Activated naive CD8-positive, alpha-beta T cell (primary cell): ENCODE results near the gene ZMAT5.
"Not testable (repeated sequence)": the region's sequence is repeated elsewhere in the genome, so short reads cannot be mapped to it uniquely, and the experiment has no call there.

Experiments
- H3K27ac Mint-ChIP-seq: one replicate; pipeline ENCODE4 v1.8.0; 2021; ENCODE audit warnings: mixed read lengths
- H3K27me3 Mint-ChIP-seq: one replicate; pipeline ENCODE4 v1.8.0; 2021; ENCODE audit warnings: mixed read lengths
- H3K36me3 Mint-ChIP-seq: one replicate; pipeline ENCODE4 v1.8.0; 2021; ENCODE audit warnings: mixed read lengths
- H3K4me1 Mint-ChIP-seq: one replicate; pipeline ENCODE4 v1.8.0; 2021; ENCODE audit warnings: low read depth, mixed read lengths
- H3K4me3 Mint-ChIP-seq: one replicate; pipeline ENCODE4 v1.8.0; 2021; ENCODE audit warnings: mild to moderate bottlenecking, mixed read lengths
- H3K9me3 Mint-ChIP-seq: one replicate; pipeline ENCODE4 v1.8.0; 2021; ENCODE audit warnings: low read depth, mixed read lengths

The ZMAT5 gene

GRCh38 chr22:29772170-29772641, 5.4 kb upstream of the ZMAT5 start:
- H3K4me3 Mint-ChIP-seq = no peak overlapping the region
- peaks cover 21% of the 10 kb centered on the region for H3K4me1 Mint-ChIP-seq
- no peaks in the 10 kb centered on the region for H3K27me3 Mint-ChIP-seq
- H3K36me3 Mint-ChIP-seq = peaks cover 4% of the 10 kb centered on the region
- H3K27ac Mint-ChIP-seq = no peak overlapping the region
- H3K9me3 Mint-ChIP-seq = no peaks in the 10 kb centered on the region

DNA sequence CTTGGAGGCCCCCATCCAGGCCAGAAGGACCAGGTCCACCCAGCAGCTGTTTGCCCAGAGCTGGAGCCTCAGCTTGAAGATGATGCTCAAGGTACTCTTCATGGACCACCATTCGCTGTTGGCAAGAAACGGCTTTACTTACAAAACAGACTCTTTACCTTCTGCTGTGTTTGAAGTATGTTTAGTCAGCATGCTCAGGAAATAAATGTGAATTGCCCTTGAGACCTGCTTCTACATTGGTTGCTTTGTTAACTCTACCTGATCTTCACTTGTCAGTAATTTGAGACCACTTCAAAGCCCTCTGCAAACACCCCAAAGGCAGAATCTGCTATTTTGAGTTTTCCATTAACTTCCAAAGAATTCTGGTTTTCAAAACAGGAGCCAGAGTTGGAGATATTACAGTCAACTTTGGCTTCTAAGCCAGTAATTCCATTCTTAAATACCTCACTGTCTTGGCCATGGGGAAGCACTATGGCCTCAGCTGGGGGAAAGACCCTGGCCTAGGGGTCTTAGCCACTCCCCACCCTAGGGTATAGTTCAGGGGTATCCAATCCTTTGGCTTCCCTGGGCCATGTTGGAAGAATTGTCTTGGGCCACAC, 3.0 kb upstream of the ZMAT5 start:
- Mint-ChIP-seq H3K36me3 (peaks cover 4% of the 10 kb centered on the region), H3K9me3 (no peaks in the 10 kb centered on the region), H3K4me3 (peak overlapping the region; percentile 100), H3K27me3 (no peaks in the 10 kb centered on the region), H3K4me1 (peaks cover 36% of the 10 kb centered on the region), H3K27ac (no peak overlapping the region)

DNA sequence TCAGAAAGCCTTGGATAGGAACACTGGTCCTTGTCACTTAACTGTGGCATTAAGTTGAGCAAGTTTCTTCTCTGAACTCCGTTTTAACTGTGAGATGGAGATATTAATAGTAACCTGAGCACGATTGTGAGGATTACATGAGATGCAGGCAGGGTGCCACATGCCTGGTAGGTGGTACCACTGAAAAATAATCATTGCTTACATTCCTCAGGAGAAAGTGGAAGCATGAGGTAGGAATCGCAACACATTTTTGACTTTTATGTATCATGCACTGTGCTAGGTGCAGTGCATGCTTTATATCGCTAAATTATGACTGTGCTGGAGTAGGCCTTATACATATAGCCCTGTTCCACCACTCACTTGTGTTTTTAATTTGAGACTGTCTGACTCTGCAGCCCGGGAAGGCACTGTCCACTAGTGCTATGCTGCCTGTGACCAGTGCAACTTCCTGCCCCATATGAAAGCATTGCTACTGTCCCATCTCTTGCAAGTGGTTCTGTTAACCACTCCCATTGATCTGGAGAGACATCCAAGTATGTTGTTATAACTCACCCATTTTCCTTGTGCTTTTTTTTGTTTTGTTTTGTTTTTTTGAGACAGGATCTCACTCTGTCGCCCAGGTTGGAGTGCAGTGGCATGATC, 1.4 kb upstream of the ZMAT5 start:
- H3K4me1 Mint-ChIP-seq = peaks cover 36% of the 10 kb centered on the region
- peak overlapping the region; percentile 99 for H3K27ac Mint-ChIP-seq
- H3K27me3 Mint-ChIP-seq = no peaks in the 10 kb centered on the region
- no peaks in the 10 kb centered on the region for H3K9me3 Mint-ChIP-seq
- H3K4me3 Mint-ChIP-seq = peak overlapping the region; percentile 100
- H3K36me3 Mint-ChIP-seq = peaks cover 4% of the 10 kb centered on the region

DNA sequence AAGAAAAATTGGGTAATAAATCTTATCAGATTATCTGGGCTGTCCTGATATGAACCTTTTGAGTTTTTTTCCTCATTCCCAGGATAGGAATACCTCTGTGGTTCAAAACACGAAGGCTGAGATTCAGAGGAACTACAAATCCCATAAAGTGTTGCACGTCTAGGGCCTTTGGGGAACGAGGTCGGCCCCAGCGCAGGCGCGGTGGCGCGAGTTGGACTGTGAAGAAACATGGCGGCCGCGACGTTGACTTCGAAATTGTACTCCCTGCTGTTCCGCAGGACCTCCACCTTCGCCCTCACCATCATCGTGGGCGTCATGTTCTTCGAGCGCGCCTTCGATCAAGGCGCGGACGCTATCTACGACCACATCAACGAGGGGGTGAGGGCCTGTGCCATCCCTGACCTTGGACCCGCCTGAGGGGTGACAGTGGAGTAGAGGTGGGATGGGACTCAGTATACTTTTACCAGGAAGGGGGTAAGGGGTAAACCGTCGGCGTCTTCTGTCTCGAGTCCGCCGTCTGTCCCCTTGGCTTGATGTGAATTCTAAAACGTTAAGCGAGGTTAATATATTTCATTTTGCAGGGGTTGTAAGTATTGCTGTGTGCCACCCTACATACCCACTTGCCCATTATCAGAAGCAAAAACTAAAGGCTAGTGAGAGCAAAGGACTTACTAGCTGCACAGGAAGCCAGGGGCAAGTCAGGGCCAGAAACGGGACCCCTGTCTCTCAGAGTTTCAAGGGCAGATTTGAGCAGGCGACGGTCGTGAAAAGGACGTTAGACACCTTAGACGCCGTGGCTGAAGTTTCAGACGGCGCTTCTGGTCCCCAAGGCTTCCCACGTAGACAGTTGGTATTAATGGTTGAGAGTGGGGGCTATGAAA, 604 bp upstream of the ZMAT5 start, which contains the start of gene UQCR10:
Gene UQCR10, plus strand, starts transcription at position 199 of the 881 bp plus-strand sequence. Its CDS starts 30 bp downstream, at position 229.
- no peaks in the 10 kb centered on the region for H3K9me3 Mint-ChIP-seq
- peaks cover 4% of the 10 kb centered on the region for H3K36me3 Mint-ChIP-seq
- H3K4me3 Mint-ChIP-seq = peak within 1 kb of the TSS; percentile 100
- H3K4me1 Mint-ChIP-seq = peaks cover 36% of the 10 kb centered on the region
- peak within 1 kb of the TSS; percentile 99 for H3K27ac Mint-ChIP-seq
- no peaks in the 10 kb centered on the region for H3K27me3 Mint-ChIP-seq

DNA sequence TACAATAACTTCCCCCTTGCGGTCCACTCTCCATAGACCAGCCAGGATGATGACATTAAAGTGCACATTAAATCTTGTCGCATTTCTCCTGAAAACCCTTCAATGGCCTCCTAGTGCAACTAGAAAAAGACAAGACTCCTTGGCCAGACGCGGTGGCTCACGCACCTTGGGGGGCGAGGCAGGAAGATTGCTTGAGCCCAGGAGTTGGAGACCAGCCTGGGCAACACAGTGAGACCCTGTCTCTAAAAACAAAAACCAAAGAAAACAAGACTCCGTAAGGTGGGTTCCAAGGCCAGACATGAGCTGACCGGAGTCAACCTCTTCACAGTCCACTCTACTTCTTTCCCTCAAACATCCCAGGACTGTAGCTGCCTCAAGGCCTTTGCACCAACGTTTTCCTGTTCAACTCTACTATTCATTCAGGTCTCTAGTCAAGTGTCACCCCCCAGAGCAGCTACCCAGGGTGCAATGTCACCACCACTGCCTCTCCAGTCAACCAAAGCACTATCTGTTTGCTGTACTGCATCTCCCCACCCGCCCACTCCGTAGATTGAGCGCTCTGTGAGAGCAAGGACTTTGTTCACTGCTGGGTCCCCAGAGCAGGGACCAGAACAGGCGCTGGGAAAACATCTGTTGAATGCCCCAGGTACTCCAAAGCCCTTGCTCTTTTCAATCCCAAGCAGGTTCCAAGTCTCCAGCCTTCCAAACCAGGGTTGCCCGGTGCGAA, 739 bp downstream of the ZMAT5 start:
- Mint-ChIP-seq H3K4me1 (peaks cover 36% of the 10 kb centered on the region), H3K36me3 (peaks cover 4% of the 10 kb centered on the region), H3K27me3 (no peaks in the 10 kb centered on the region), H3K27ac (peak overlapping the region; percentile 99), H3K4me3 (peak overlapping the region; percentile 100), H3K9me3 (no peaks in the 10 kb centered on the region)

DNA sequence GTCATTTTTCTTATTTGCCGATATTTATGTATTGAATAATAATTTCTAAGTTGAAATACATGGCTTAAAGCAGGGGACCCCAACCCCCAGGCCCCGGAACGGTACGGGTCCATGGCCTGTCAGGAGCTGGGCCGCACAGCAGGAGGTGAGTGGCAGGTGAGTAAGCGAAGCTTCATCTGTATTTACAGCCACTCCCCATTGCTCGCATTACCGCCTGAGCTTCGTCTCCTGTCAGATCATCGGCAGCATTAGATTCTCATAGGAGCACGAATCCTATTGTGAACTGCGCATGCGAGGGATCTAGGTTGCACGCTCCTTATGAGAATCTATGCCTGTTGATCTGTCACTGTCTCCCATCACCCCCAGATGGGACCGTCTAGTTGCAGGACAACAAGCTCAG, 4.5 kb downstream of the ZMAT5 start:
- Mint-ChIP-seq H3K4me3 (no peak overlapping the region), H3K4me1 (peaks cover 15% of the 10 kb centered on the region), H3K27ac (no peak overlapping the region), H3K36me3 (no peaks in the 10 kb centered on the region), H3K27me3 (no peaks in the 10 kb centered on the region), H3K9me3 (no peaks in the 10 kb centered on the region)

GRCh38 chr22:29758959-29759358, 7.8 kb downstream of the ZMAT5 start:
- Mint-ChIP-seq H3K9me3 (no peaks in the 10 kb centered on the region), H3K27ac (no peak overlapping the region), H3K4me1 (no peaks in the 10 kb centered on the region), H3K4me3 (no peak overlapping the region), H3K36me3 (no peaks in the 10 kb centered on the region), H3K27me3 (no peaks in the 10 kb centered on the region)

DNA sequence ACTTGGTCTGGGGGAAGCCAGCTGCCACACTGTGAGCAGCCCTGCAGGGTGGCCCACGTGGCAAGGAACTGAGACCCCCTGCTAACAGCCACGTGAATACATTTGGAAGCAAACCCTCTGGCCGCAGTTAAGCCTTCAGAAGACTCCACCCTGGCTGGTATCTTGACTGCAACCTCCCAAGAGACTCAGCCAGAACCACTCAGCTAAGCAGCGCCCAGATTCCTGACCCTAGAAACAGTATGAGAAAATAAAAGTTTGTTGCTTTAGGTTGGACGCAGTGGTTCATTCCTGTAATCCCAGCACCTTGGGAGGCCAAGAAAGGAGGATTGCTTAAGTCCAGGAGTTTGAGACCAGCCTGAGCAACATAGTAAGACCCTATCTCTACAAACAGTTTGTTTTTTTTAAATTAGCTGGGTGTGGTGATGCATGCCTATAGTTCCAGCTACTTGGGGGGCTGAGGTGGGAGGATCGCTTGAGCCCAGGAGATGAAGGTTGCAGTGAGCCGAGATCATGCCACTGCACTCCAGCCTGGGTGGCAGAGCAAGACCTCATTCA, 8.7 kb downstream of the ZMAT5 start:
- Mint-ChIP-seq H3K9me3 (no peaks in the 10 kb centered on the region), H3K27me3 (no peaks in the 10 kb centered on the region), H3K4me3 (no peak overlapping the region), H3K36me3 (no peaks in the 10 kb centered on the region), H3K27ac (no peak overlapping the region), H3K4me1 (no peaks in the 10 kb centered on the region)

- Mint-ChIP-seq H3K27me3 (no peaks in the 10 kb centered on the region), H3K36me3 (no peaks in the 10 kb centered on the region), H3K27ac (no peak overlapping the region), H3K9me3 (no peaks in the 10 kb centered on the region), H3K4me3 (no peak overlapping the region), H3K4me1 (peaks cover 2% of the 10 kb centered on the region)
Observed at GRCh38 chr22:29757096-29757495, 9.7 kb downstream of the ZMAT5 start.

DNA sequence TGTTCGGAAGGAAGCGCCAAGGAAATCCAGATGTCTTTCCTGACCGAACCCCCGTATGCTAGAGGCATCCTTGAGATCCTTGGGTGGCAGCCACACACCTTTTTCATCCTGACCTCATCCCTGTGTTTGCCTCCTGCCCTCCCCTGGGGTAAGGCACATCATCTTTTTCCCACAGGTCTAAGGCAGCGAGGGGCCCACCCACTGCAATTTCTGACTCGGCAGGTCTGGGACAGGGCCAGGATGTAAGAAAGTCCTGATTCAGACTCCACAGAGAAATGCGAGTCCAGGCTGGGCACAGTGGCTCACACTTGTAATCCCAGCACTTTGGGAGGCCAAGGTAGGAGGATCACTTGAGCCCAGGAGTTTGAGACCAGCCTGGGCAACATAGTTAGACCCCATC, 10.5 kb downstream of the ZMAT5 start:
- Mint-ChIP-seq H3K27me3 (no peaks in the 10 kb centered on the region), H3K27ac (no peak overlapping the region), H3K9me3 (no peaks in the 10 kb centered on the region), H3K4me1 (peaks cover 2% of the 10 kb centered on the region), H3K36me3 (no peaks in the 10 kb centered on the region), H3K4me3 (no peak overlapping the region)

DNA sequence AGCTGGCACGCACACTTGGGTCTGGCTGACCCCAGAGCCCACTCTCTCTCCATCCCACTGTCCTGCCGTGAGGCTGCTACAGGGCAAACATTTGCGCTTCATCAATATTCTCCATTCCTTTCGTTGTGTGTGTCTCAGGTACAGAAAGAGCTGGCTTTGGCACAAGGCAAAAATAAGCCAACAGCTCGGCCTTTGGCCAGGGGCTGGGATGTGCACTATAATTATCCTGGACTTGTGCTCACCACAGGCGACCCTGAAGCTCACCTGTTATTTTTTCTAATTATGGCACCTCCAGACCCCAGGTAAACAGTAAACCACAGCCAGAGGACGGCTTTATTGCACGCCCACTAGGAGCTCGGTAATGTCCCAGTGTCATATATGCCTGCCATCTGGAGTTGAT, 10.9 kb downstream of the ZMAT5 start:
- H3K4me1 Mint-ChIP-seq = peaks cover 5% of the 10 kb centered on the region
- H3K27me3 Mint-ChIP-seq = no peaks in the 10 kb centered on the region
- no peaks in the 10 kb centered on the region for H3K9me3 Mint-ChIP-seq
- no peak overlapping the region for H3K4me3 Mint-ChIP-seq
- H3K27ac Mint-ChIP-seq = no peak overlapping the region
- H3K36me3 Mint-ChIP-seq = no peaks in the 10 kb centered on the region

GRCh38 chr22:29754658-29755395, 12.0 kb downstream of the ZMAT5 start:
- not testable (repeated sequence) for H3K4me3 Mint-ChIP-seq, H3K36me3 Mint-ChIP-seq, H3K27me3 Mint-ChIP-seq, H3K27ac Mint-ChIP-seq, H3K9me3 Mint-ChIP-seq, H3K4me1 Mint-ChIP-seq

GRCh38 chr22:29753808-29754657, 12.8 kb downstream of the ZMAT5 start:
- Mint-ChIP-seq H3K27me3 (no peaks in the 10 kb centered on the region), H3K4me1 (peaks cover 10% of the 10 kb centered on the region), H3K9me3 (no peaks in the 10 kb centered on the region), H3K4me3 (no peak overlapping the region), H3K27ac (no peak overlapping the region), H3K36me3 (no peaks in the 10 kb centered on the region)
